DND-41 (cell line): ENCODE data around the gene BORCS5.
"Not testable (repeated sequence)": the region's sequence is repeated elsewhere in the genome, so short reads cannot be mapped to it uniquely, and the experiment has no call there.

Experiments used
- ATAC-seq: fragments of 200-7000 bp; cut with Tn5 transposase; 3 replicates; pipeline ENCODE4 v1.9.1; 2021; ENCODE audit warnings: low read depth; ENCODE audit not compliant: insufficient read depth
- DNase-seq: peaks from one replicate; pipeline ENCODE4 v3.0.0-alpha.2; 2020
- H2AFZ ChIP-seq: 2 replicates; pipeline ENCODE4 v1.6.0; 2012; ENCODE audit warnings: low read depth, low read length
- H3K27ac ChIP-seq: 2 replicates; pipeline ENCODE4 v1.5.1; 2012; ENCODE audit warnings: low read length, inconsistent platforms
- H3K27me3 ChIP-seq: fragments of 200-600 bp; sonication (generic); 2 replicates; pipeline ENCODE4 v1.6.0; 2012; ENCODE audit warnings: low read length, mild to moderate bottlenecking, inconsistent platforms; ENCODE audit not compliant: insufficient read depth, poor library complexity
- H3K36me3 ChIP-seq: 2 replicates; pipeline ENCODE4 v1.5.1; 2012; ENCODE audit warnings: low read length, inconsistent platforms; ENCODE audit not compliant: insufficient read depth
- H3K4me1 ChIP-seq: 2 replicates; pipeline ENCODE4 v1.5.1; 2012; ENCODE audit warnings: mild to moderate bottlenecking, low read length; ENCODE audit not compliant: insufficient read depth
- H3K4me2 ChIP-seq: 2 replicates; pipeline ENCODE4 v1.6.0; 2012; ENCODE audit warnings: mild to moderate bottlenecking, moderate library complexity, low read length, inconsistent platforms; ENCODE audit not compliant: insufficient read depth
- H3K4me3 ChIP-seq, 2 experiments: fragments of 200-600 bp in 1 of 2; shearing (Covaris generic) in 1 of 2; 2 replicates each; pipeline ENCODE4 v1.5.1; 2012 to 2016; ENCODE audit warnings: inconsistent platforms in 2 of 2, low read length in 2 of 2, mild to moderate bottlenecking in 2 of 2, low read depth in 1 of 2, moderate library complexity in 1 of 2
- H3K79me2 ChIP-seq: 2 replicates; pipeline ENCODE4 v1.6.0; 2012; ENCODE audit warnings: low read length, inconsistent platforms; ENCODE audit not compliant: insufficient read depth
- H3K9ac ChIP-seq: 2 replicates; pipeline ENCODE4 v1.6.0; 2012; ENCODE audit warnings: low read depth, mild to moderate bottlenecking, inconsistent platforms, low read length, moderate library complexity
- H3K9me3 ChIP-seq: 2 replicates; pipeline ENCODE4 v1.5.1; 2012; ENCODE audit warnings: low read length, moderate library complexity, mild to moderate bottlenecking, inconsistent platforms; ENCODE audit not compliant: insufficient read depth, severe bottlenecking
- H4K20me1 ChIP-seq: 2 replicates; pipeline ENCODE4 v1.6.0; 2012; ENCODE audit warnings: low read length; ENCODE audit not compliant: insufficient read depth
- CTCF ChIP-seq: IDR thresholded peaks from 2 replicates; pipeline ENCODE4 v1.5.1; 2012; ENCODE audit warnings: borderline replicate concordance, low read length, moderate library complexity, mild to moderate bottlenecking; ENCODE audit not compliant: poor library complexity, severe bottlenecking; ENCODE audit errors: extremely low read depth
- EZH2 ChIP-seq: IDR thresholded peaks from 3 replicates; pipeline ENCODE4 v1.6.1; 2012; ENCODE audit warnings: borderline replicate concordance, low read depth, mild to moderate bottlenecking, moderate library complexity, low read length, inconsistent platforms; ENCODE audit not compliant: severe bottlenecking

BORCS5 gene

DNA sequence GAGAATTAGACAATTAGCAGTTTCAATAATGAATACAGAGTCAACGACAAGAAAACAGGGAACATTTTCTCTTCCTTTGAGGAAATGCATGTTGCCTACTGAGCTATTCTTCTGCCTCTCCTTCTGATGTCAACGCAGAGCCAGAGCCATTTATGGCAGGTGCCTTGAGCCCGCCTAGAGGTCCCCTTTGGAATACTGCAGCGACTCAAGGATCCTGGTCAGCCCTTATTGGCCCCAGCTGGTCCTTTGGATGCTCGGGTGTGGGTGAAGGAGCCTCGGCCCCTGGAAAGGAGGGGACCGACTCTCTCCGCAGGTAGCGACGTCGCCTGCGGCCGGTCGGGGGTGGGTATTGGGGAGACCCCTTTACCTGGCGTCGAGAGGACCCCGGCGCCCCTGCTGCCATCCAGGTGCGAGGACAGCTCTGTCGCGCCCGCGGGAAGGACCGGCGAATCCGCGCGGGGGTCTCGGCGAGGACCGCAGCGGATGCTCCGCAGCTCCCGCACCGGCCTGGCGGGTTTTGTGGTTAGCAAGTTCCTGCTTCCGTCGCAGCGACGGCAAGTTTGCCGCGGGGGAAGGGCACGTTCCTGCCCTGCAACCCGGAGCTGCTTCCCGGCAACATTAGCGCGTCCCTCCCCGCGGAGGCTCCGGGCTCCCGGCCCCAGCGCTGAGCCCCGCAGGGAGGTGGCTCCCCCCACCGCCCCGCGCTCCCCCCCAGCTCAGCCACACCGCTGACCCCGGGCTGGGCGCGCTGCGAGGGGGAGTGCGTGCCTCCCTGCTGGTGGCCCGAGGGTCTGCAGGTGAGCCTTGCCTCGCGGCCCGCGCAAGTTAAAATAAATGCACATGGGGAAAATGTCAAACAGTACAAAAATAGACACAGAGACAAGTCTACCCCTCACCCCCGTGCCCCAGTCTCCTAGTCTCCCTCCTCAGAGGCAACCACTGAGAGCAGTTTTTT, 6.9 kb upstream of the BORCS5 start, which contains the start of gene MANSC1:
Gene MANSC1 (minus strand): TSS at position 532 of the 955 bp plus-strand sequence. CDS start 6,928 bp downstream, outside the sequence.
- no peaks in the 10 kb centered on the region for H3K36me3 ChIP-seq
- H3K9me3 ChIP-seq = no peaks in the 10 kb centered on the region
- TF ChIP-seq CTCF (peak; percentile 37), EZH2 (no peak)
- ATAC-seq = peak; percentile 83
- peak within 1 kb of the TSS; percentile 67 for H3K4me2 ChIP-seq
- H3K27ac ChIP-seq = no peak within 1 kb of the TSS
- peak within 1 kb of the TSS; percentile 74 for H2AFZ ChIP-seq
- peak within 1 kb of the TSS; percentile 9 to 55; a peak in 3 of 4 replicates for H3K4me3 ChIP-seq
- no peaks in the 10 kb centered on the region for H3K27me3 ChIP-seq
- H3K9ac ChIP-seq = peak within 1 kb of the TSS; percentile 41; the same call in 1 of the 2 replicates
- H3K4me1 ChIP-seq = peaks cover 17% of the 10 kb centered on the region
- H3K79me2 ChIP-seq = no peaks in the 10 kb centered on the region
- peak; percentile 73 for DNase-seq
- 0 out of 2 replicates have a peak, but pooled peaks cover 3% of the 10 kb centered on the region for H4K20me1 ChIP-seq

- Histone ChIP-seq H3K27me3 (no peaks in the 10 kb centered on the region), H3K9me3 (no peaks in the 10 kb centered on the region), H3K27ac (no peak overlapping the region), H2AFZ (no peak overlapping the region; the same call in 1 of the 2 replicates), H4K20me1 (0 out of 2 replicates have a peak, but pooled peaks cover 3% of the 10 kb centered on the region), H3K9ac (no peak overlapping the region), H3K4me2 (peak overlapping the region; percentile 67), H3K4me1 (peaks cover 17% of the 10 kb centered on the region), H3K79me2 (no peaks in the 10 kb centered on the region), H3K36me3 (no peaks in the 10 kb centered on the region), H3K4me3 (peak overlapping the region in 1 of 2 experiments; percentile 55; a peak in 2 of 4 replicates)
- no peak for TF ChIP-seq CTCF
- no peak for TF ChIP-seq EZH2
- ATAC-seq = no peak
- DNase-seq = no peak
Measured at GRCh38 chr12:12350868-12351463, 5.9 kb upstream of the BORCS5 start.

- not testable (repeated sequence) for H2AFZ ChIP-seq, H3K27ac ChIP-seq, ATAC-seq, H3K9ac ChIP-seq, H4K20me1 ChIP-seq, DNase-seq, H3K9me3 ChIP-seq, H3K79me2 ChIP-seq, H3K27me3 ChIP-seq, H3K36me3 ChIP-seq, H3K4me3 ChIP-seq
- Histone ChIP-seq H3K4me2 (0 out of 2 replicates have a peak overlapping the region, but pooled peaks have one; percentile 67), H3K4me1 (peaks cover 23% of the 10 kb centered on the region)
Measured at GRCh38 chr12:12351468-12352185, 5.3 kb upstream of the BORCS5 start.
